HFF-Myc (cell line): Measurements from ENCODE around the gene CCDC60.

Experiments
- DNase-seq: peaks from one replicate; pipeline ENCODE4 v3.0.0-alpha.2; 2011; ENCODE audit warnings: low read depth; ENCODE audit errors: extremely low read depth
- H3K4me3 ChIP-seq: replicated peaks from 2 replicates; pipeline ENCODE4 v1.5.1; 2011; ENCODE audit warnings: low read depth, mild to moderate bottlenecking, control low read depth, low read length
- TF ChIP-seq, protein P1 (sequence below): IDR thresholded peaks from 2 replicates; pipeline ENCODE4 v1.5.1; 2012; ENCODE audit warnings: mild to moderate bottlenecking, low read depth, low read length, control low read depth; ENCODE audit errors: missing control alignments

The CCDC60 gene

DNA sequence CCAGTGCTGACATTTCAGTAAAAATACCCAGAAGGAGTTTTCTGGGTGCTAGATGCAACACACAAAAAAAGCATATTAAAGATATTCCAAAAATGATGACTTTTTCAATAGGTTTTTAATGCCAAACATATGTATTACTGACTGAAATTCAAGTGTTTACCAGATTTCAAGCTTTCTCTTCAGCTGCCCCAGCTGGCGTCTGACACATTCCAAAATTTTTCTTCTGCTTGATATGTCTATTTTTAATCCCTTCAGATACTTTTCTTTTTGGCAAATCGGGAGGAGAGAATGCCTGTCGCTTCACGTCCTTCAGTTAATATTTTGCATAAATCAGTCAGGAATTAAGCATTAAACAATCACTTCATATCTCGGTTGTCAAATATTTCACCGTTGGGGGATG lies 7.1 kb upstream of the CCDC60 start:
- H3K4me3 ChIP-seq: no peak overlapping the region
- no peak for DNase-seq
- TF ChIP-seq, protein P1, sequence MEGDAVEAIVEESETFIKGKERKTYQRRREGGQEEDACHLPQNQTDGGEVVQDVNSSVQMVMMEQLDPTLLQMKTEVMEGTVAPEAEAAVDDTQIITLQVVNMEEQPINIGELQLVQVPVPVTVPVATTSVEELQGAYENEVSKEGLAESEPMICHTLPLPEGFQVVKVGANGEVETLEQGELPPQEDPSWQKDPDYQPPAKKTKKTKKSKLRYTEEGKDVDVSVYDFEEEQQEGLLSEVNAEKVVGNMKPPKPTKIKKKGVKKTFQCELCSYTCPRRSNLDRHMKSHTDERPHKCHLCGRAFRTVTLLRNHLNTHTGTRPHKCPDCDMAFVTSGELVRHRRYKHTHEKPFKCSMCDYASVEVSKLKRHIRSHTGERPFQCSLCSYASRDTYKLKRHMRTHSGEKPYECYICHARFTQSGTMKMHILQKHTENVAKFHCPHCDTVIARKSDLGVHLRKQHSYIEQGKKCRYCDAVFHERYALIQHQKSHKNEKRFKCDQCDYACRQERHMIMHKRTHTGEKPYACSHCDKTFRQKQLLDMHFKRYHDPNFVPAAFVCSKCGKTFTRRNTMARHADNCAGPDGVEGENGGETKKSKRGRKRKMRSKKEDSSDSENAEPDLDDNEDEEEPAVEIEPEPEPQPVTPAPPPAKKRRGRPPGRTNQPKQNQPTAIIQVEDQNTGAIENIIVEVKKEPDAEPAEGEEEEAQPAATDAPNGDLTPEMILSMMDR: no peak

DNA sequence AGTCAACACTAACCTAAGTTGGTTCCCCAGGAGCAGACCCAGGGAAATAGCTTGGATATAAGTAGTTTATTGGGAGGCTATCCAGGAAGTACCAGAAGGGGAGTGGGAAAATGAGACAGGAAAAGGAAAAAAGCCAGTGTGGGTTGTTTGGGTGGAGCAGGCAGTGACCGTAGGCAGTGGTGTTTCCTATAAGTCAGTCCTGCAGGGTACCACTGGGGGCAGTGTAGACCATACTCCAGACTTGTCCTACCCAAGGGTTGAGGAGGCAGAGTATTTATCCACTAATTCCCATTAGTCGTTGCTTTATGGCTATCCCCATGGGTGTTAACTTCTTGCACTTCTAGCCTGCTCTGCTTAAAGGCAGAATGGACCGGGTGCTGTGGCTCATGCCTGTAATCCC lies 6.4 kb upstream of the CCDC60 start:
- H3K4me3 ChIP-seq: no peak overlapping the region
- TF ChIP-seq, protein P1: no peak
- DNase-seq: no peak

DNA sequence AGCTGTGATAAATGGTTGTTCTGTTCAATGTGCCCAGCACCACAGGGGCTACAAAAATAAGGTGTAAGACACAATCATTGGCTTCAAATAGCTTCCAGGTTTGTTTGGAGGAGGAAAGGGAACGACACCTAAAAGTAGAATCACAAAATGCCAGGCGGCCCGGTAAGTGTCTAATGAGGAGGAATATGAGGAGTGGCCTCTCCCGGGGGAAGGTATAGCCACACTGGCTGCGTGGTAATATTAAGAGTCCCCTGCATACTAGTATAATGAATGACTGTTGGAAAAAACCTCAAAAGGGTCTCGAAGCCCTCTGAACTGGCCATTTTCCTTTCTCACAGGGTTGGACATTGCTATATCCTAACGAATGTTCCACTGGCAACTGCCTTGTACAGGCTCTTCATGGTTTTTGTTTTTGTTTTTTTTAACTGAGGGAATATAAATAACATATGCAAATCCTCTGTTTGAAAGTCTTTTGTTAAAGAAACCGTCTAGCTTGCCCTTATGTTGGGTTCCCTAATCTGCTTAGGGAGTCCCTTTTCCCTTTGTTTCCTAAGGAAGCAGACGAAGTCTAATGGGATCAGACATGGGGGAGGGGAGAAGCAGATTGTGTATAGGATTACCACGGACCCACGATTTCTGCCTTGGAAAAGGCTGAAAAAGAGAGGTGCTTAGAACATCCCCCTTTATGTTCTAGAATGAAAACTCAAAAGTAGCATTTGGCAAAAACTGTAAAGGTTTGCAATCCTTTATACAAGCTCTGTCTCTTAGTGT lies 4.2 kb downstream of the CCDC60 start:
- TF ChIP-seq, protein P1: no peak
- no peak overlapping the region for H3K4me3 ChIP-seq
- DNase-seq: no peak

DNA sequence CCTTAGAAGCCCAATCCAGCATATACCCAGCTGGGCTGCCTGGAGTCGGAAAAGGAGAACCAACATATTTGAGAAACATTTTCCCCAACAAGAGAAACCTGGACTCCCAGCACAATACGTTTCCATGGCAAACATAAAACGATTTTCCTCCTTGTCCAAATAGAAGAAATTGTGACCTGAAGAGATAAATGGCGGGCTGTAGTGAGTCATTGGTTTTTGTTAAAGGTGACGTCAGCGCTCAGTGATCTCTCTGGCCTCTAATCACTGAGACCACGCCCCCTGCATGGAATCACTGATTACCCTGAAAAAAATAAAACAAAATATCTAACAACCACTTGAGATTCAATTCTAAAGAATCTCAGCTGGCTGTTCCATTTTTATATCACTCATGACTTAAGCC lies 6.0 kb downstream of the CCDC60 start:
- no peak overlapping the region for H3K4me3 ChIP-seq
- DNase-seq: no peak
- TF ChIP-seq, protein P1: no peak

DNA sequence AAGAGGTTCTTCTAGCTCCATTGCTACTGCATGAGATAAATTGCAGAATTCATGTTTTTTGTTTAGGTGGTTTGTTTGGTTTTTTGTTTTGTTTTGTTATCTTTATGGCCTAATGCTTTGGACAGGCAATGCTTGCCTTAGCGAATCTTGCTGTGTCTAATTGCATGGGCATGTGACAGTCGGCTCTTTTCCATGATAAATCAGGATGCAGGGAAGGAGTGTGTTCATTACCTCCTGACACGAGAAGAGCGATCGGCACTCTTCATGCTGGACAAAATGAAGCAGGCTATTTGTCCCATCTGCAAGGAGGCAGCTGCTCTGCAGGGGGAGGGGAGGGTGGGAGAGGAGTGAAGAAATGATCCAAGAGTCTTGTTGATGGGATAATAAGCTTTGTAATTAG lies 6.5 kb downstream of the CCDC60 start:
- DNase-seq: no peak
- no peak overlapping the region for H3K4me3 ChIP-seq
- TF ChIP-seq, protein P1: no peak

DNA sequence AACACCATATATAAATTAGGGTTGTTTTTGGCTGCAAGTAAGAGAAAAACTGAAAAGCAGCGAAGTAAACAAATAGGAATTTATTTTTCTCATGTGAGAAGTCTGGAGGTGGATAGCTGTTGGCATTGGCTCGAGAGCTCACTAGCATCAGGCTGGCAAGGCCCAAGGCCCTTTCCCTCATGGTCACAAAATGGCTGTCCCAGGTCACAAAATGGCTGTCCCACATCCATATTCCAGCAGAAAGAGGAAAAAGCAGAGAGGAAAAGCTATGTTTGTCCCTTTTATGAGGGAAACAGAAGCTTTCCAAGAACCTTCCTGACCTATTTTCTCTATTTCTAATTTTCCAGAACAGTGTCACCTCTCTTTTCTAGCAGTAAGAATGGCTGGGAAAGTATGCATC lies 7.5 kb downstream of the CCDC60 start:
- H3K4me3 ChIP-seq: no peak overlapping the region
- TF ChIP-seq, protein P1: no peak
- no peak for DNase-seq

DNA sequence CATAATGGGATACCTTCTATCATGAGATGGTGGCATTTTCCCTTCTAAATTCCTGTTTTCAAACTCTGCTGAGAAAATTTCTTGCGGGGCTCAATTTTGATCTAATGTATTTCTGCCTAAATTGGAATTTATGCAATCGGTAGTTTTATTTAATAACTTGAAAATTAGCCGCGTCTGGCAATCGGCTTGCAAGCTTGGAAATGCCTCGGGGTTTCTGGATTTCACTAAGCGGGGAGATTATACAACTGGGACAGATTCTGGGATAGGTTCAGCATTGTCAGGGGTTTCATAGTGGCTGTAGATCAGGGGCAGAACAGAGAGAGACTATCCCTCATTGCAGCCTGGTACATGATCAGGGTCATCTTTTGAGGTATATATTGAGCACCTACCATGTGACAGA lies 8.6 kb downstream of the CCDC60 start:
- TF ChIP-seq, protein P1: no peak
- DNase-seq: no peak
- H3K4me3 ChIP-seq: no peak overlapping the region
